Neural progenitor cell (in vitro differentiated cells): ENCODE results near the gene MEGF9. TPM values are rescaled to one million over a fixed set of nuclear protein-coding genes. Genes with fewer than 3 reads are reported as not detected.

ENCODE experiments used
- DNase-seq: peaks from one replicate; pipeline ENCODE4 v3.0.0-alpha.2; 2016; ENCODE audit warnings: low spot score
- H2AFZ ChIP-seq: fragments of 200-600 bp; sonication (generic); replicated peaks from 2 replicates; pipeline ENCODE4 v1.6.1; 2016; ENCODE audit warnings: antibody characterized with exemption
- H3F3A ChIP-seq: fragments of 200-600 bp; sonication (generic); 2 replicates; pipeline ENCODE4 v1.6.1; 2016; ENCODE audit warnings: antibody characterized with exemption, low read depth
- H3K27ac ChIP-seq: fragments of 200-600 bp; sonication (generic); 2 replicates; pipeline ENCODE4 v1.5.1; 2016; ENCODE audit warnings: mild to moderate bottlenecking
- H3K27me3 ChIP-seq: fragments of 200-600 bp; sonication (generic); 2 replicates; pipeline ENCODE4 v1.6.1; 2016; ENCODE audit warnings: mild to moderate bottlenecking, moderate library complexity
- H3K36me3 ChIP-seq: fragments of 200-600 bp; sonication (generic); 2 replicates; pipeline ENCODE4 v1.5.1; 2016
- H3K4me1 ChIP-seq: fragments of 200-600 bp; sonication (generic); 2 replicates; pipeline ENCODE4 v1.6.1; 2016; ENCODE audit warnings: mixed run types
- H3K4me2 ChIP-seq: fragments of 200-600 bp; sonication (generic); 2 replicates; pipeline ENCODE4 v1.6.1; 2016
- H3K4me3 ChIP-seq: fragments of 200-600 bp; sonication (generic); 2 replicates; pipeline ENCODE4 v1.5.1; 2016
- H3K79me2 ChIP-seq: fragments of 200-600 bp; sonication (generic); 2 replicates; pipeline ENCODE4 v1.6.1; 2016; ENCODE audit warnings: low read depth
- H3K9ac ChIP-seq: fragments of 200-600 bp; sonication (generic); 2 replicates; pipeline ENCODE4 v1.6.1; 2016
- H3K9me3 ChIP-seq: fragments of 200-600 bp; sonication (generic); 2 replicates; pipeline ENCODE4 v1.5.1; 2016; ENCODE audit warnings: low read depth
- H4K20me1 ChIP-seq: fragments of 200-600 bp; sonication (generic); 2 replicates; pipeline ENCODE4 v1.6.1; 2016; ENCODE audit warnings: low read depth
- H3K27ac Mint-ChIP-seq: 3 replicates; pipeline ENCODE4 v1.8.0; 2021; ENCODE audit warnings: mixed read lengths
- H3K27me3 Mint-ChIP-seq: 2 replicates; pipeline ENCODE4 v1.8.0; 2022; ENCODE audit warnings: low read depth, mild to moderate bottlenecking, inconsistent platforms, moderate library complexity, mixed read lengths; ENCODE audit not compliant: insufficient read depth
- H3K36me3 Mint-ChIP-seq: 3 replicates; pipeline ENCODE4 v1.8.0; 2021; ENCODE audit warnings: mixed read lengths
- H3K4me1 Mint-ChIP-seq: 3 replicates; pipeline ENCODE4 v1.8.0; 2021; ENCODE audit warnings: mixed read lengths
- H3K4me3 Mint-ChIP-seq: 3 replicates; pipeline ENCODE4 v1.8.0; 2021; ENCODE audit warnings: mild to moderate bottlenecking, moderate library complexity, mixed read lengths
- H3K9me3 Mint-ChIP-seq: 3 replicates; pipeline ENCODE4 v1.8.0; 2020; ENCODE audit warnings: mixed read lengths
- CTCF ChIP-seq: fragments of 200-600 bp; sonication (generic); IDR thresholded peaks from 2 replicates; pipeline ENCODE4 v1.5.1; 2017; ENCODE audit warnings: antibody characterized with exemption, mild to moderate bottlenecking
- EZH2 ChIP-seq: fragments of 200-600 bp; sonication (generic); IDR thresholded peaks from 2 replicates; pipeline ENCODE4 v1.6.1; 2017; ENCODE audit warnings: antibody characterized with exemption, mild to moderate bottlenecking, moderate library complexity
- EZH2phosphoT487 ChIP-seq: fragments of 200-600 bp; sonication (generic); IDR thresholded peaks from 2 replicates; pipeline ENCODE4 v1.6.1; 2017; ENCODE audit warnings: antibody characterized with exemption
- total RNA-seq: library from RNA; depleted of rRNA; stranded (reverse); fragments of >200 nt; gene quantifications from 2 replicates; pipeline ENCODE4 v1.2.3, GENCODE V29; 2015; ENCODE audit warnings: low replicate concordance

The MEGF9 gene
- total RNA-seq, 1 donor from 2014 or later = 6.2 TPM

- no peak overlapping the region for H3K27ac ChIP-seq
- H3K4me3 Mint-ChIP-seq = no peak overlapping the region
- TF ChIP-seq EZH2phosphoT487 (no peak), CTCF (no peak), EZH2 (no peak)
- H3F3A ChIP-seq = no peaks in the 10 kb centered on the region
- no peaks in the 10 kb centered on the region for H3K36me3 ChIP-seq
- H3K4me3 ChIP-seq = no peak overlapping the region
- no peaks in the 10 kb centered on the region for H3K27me3 Mint-ChIP-seq
- H3K27me3 ChIP-seq = peaks cover 1% of the 10 kb centered on the region
- H3K9ac ChIP-seq = no peak overlapping the region
- peaks cover 7% of the 10 kb centered on the region for H3K9me3 Mint-ChIP-seq
- DNase-seq = no peak
- H3K36me3 Mint-ChIP-seq = peaks cover 16% of the 10 kb centered on the region
- no peak overlapping the region for H3K4me2 ChIP-seq
- H2AFZ ChIP-seq = no peak overlapping the region
- peaks cover 18% of the 10 kb centered on the region for H3K4me1 Mint-ChIP-seq
- H3K79me2 ChIP-seq = no peaks in the 10 kb centered on the region
- peaks cover 4% of the 10 kb centered on the region for H4K20me1 ChIP-seq
- no peak overlapping the region for H3K27ac Mint-ChIP-seq
- H3K9me3 ChIP-seq = no peaks in the 10 kb centered on the region
- H3K4me1 ChIP-seq = no peaks in the 10 kb centered on the region
These were observed 31.1 kb downstream of the MEGF9 start for GRCh38 chr9:120683150-120683549.

DNA sequence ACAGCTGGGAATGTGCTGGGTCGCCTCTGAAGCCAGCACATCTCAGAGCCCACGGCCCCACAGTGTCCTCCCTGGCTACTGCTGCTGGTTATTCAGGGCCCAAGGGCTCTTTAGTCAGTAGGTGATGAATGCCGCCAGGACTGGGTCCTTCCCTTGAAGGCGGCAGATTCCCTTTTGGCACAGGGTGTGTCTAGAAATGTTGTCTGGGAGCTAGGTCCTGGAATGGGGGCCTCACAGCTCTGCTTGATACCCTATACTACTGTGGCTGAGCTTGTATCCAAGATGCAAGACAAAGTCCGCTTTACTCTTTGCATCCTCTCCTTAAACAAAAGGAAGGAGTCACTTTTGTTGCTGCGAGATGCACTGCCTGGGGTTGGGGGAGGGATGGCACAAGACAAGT, 33.1 kb downstream of the MEGF9 start:
- H3K4me2 ChIP-seq = no peak overlapping the region
- H3K27ac ChIP-seq = no peak overlapping the region
- no peak overlapping the region for H2AFZ ChIP-seq
- H3K4me3 Mint-ChIP-seq = no peak overlapping the region
- TF ChIP-seq EZH2 (no peak), CTCF (no peak), EZH2phosphoT487 (no peak)
- DNase-seq = no peak
- peaks cover 7% of the 10 kb centered on the region for H3K9me3 Mint-ChIP-seq
- no peaks in the 10 kb centered on the region for H3K27me3 Mint-ChIP-seq
- no peak overlapping the region for H3K9ac ChIP-seq
- no peak overlapping the region for H3K4me3 ChIP-seq
- H3K36me3 Mint-ChIP-seq = peaks cover 21% of the 10 kb centered on the region
- H3K27ac Mint-ChIP-seq = no peak overlapping the region
- H3K27me3 ChIP-seq = no peaks in the 10 kb centered on the region
- no peaks in the 10 kb centered on the region for H3K9me3 ChIP-seq
- no peaks in the 10 kb centered on the region for H3K36me3 ChIP-seq
- H3K79me2 ChIP-seq = no peaks in the 10 kb centered on the region
- peaks cover 18% of the 10 kb centered on the region for H3K4me1 Mint-ChIP-seq
- no peaks in the 10 kb centered on the region for H3K4me1 ChIP-seq
- no peaks in the 10 kb centered on the region for H3F3A ChIP-seq
- H4K20me1 ChIP-seq = peaks cover 4% of the 10 kb centered on the region

GRCh38 chr9:120680579-120680978, 33.7 kb downstream of the MEGF9 start:
- Mint-ChIP-seq H3K27ac (no peak overlapping the region), H3K36me3 (peaks cover 18% of the 10 kb centered on the region), H3K27me3 (no peaks in the 10 kb centered on the region), H3K4me3 (no peak overlapping the region), H3K9me3 (peaks cover 5% of the 10 kb centered on the region), H3K4me1 (peaks cover 18% of the 10 kb centered on the region)
- Histone ChIP-seq H3K79me2 (no peaks in the 10 kb centered on the region), H3K4me2 (no peak overlapping the region), H3K9ac (no peak overlapping the region), H2AFZ (no peak overlapping the region), H4K20me1 (peaks cover 4% of the 10 kb centered on the region), H3K4me3 (no peak overlapping the region), H3K27me3 (no peaks in the 10 kb centered on the region), H3K36me3 (no peaks in the 10 kb centered on the region), H3K4me1 (no peaks in the 10 kb centered on the region), H3K27ac (no peak overlapping the region), H3K9me3 (no peaks in the 10 kb centered on the region), H3F3A (no peaks in the 10 kb centered on the region)
- no peak for TF ChIP-seq EZH2phosphoT487
- no peak for TF ChIP-seq CTCF
- no peak for TF ChIP-seq EZH2
- no peak for DNase-seq
